IMR-90 (cell line): ENCODE measurements around the gene AIDA. TPM values are rescaled to one million over a fixed set of nuclear protein-coding genes. Genes with fewer than 3 reads are reported as not detected.

Source experiments
- ATAC-seq: fragments of 200-7000 bp; cut with Tn5 transposase; 2 replicates; pipeline ENCODE4 v1.9.1; 2020; ENCODE audit warnings: low read depth, mild to moderate bottlenecking, moderate library complexity
- BruUV-seq: library from RNA; stranded (reverse); fragments of 400-500 nt; replicated peaks from 2 replicates; lab custom pipeline; 2021; lab: Mats Ljungman, UMichigan
- CTCF ChIA-PET: fragments of 300-600 bp; formaldehyde crosslinking; extraction: SDS; loops from one replicate; lab custom pipeline; 2021; ENCODE audit warnings: antibody characterized with exemption; lab: Yijun Ruan, JAX
- POLR2A ChIA-PET: fragments of 300-600 bp; sonication (Branson Sonifier 250); formaldehyde crosslinking; loops from one replicate; lab custom pipeline; 2022; ENCODE audit warnings: antibody characterized with exemption; ENCODE audit not compliant: unreplicated experiment; lab: Charles Lee
- DNase-seq: peaks from one replicate; pipeline ENCODE4 v3.0.0; 2013
- H2AFZ ChIP-seq: replicated peaks from 2 replicates; pipeline ENCODE3; 2013; ENCODE audit warnings: low read length, mild to moderate bottlenecking; ENCODE audit not compliant: poor library complexity
- H2AK5ac ChIP-seq: 2 replicates; pipeline ENCODE4 v1.6.1; 2013; ENCODE audit warnings: low read depth, low read length, inconsistent platforms
- H2AK9ac ChIP-seq: replicated peaks from 2 replicates; pipeline ENCODE3; 2013; ENCODE audit warnings: mild to moderate bottlenecking, low read depth, low read length, moderate library complexity; ENCODE audit not compliant: poor library complexity
- H2BK120ac ChIP-seq: 2 replicates; pipeline ENCODE4 v1.6.1; 2013; ENCODE audit warnings: low read depth, low read length, inconsistent platforms
- H2BK15ac ChIP-seq: 3 replicates; pipeline ENCODE4 v1.6.1; 2013; ENCODE audit warnings: low read depth, low read length, inconsistent platforms
- H2BK20ac ChIP-seq: 2 replicates; pipeline ENCODE4 v1.6.1; 2013; ENCODE audit warnings: low read depth, mild to moderate bottlenecking, inconsistent platforms, low read length, moderate library complexity
- H2BK5ac ChIP-seq: 2 replicates; pipeline ENCODE4 v1.6.1; 2013; ENCODE audit warnings: mild to moderate bottlenecking, low read depth, low read length, inconsistent platforms; ENCODE audit not compliant: poor library complexity, severe bottlenecking
- H3K14ac ChIP-seq: replicated peaks from 2 replicates; pipeline ENCODE4 v1.6.1; 2013; ENCODE audit warnings: low read depth, low read length, inconsistent platforms
- H3K18ac ChIP-seq: 2 replicates; pipeline ENCODE4 v1.6.1; 2013; ENCODE audit warnings: low read depth, low read length, control low read depth
- H3K23ac ChIP-seq: 2 replicates; pipeline ENCODE4 v1.6.1; 2013; ENCODE audit warnings: low read depth, low read length, inconsistent platforms
- H3K27ac ChIP-seq: 2 replicates; pipeline ENCODE4 v1.5.1; 2013; ENCODE audit warnings: mild to moderate bottlenecking, control low read depth, low read length; ENCODE audit not compliant: insufficient read depth
- H3K27me3 ChIP-seq: 2 replicates; pipeline ENCODE4 v1.6.1; 2013; ENCODE audit warnings: low read length; ENCODE audit not compliant: control insufficient read depth, insufficient read depth
- H3K36me3 ChIP-seq: 2 replicates; pipeline ENCODE4 v1.6.1; 2013; ENCODE audit warnings: low read length, mixed read lengths; ENCODE audit not compliant: control insufficient read depth, insufficient read depth
- H3K4ac ChIP-seq: 2 replicates; pipeline ENCODE4 v1.6.1; 2013; ENCODE audit warnings: low read depth, low read length, inconsistent platforms
- H3K4me1 ChIP-seq: 2 replicates; pipeline ENCODE4 v1.6.1; 2013; ENCODE audit warnings: low read length, mixed read lengths; ENCODE audit not compliant: control insufficient read depth, insufficient read depth
- H3K4me2 ChIP-seq: 2 replicates; pipeline ENCODE4 v1.6.1; 2013; ENCODE audit warnings: low read depth, mild to moderate bottlenecking, control low read depth, low read length, moderate library complexity
- H3K4me3 ChIP-seq: 2 replicates; pipeline ENCODE4 v1.5.1; 2013; ENCODE audit warnings: low read depth, mild to moderate bottlenecking, control low read depth, low read length, moderate library complexity; ENCODE audit not compliant: insufficient read depth
- H3K56ac ChIP-seq: 2 replicates; pipeline ENCODE4 v1.6.1; 2013; ENCODE audit warnings: low read length, inconsistent platforms; ENCODE audit not compliant: insufficient read depth; ENCODE audit errors: extremely low read depth
- H3K79me1 ChIP-seq, 2 experiments: 2 replicates each; pipeline ENCODE4 v1.6.1; 2013; ENCODE audit warnings: low read length in 2 of 2, inconsistent platforms in 1 of 2, low read depth in 1 of 2
- H3K9ac ChIP-seq: 2 replicates; pipeline ENCODE4 v1.6.1; 2013; ENCODE audit warnings: low read depth, low read length, control low read depth
- H3K9me1 ChIP-seq: 2 replicates; pipeline ENCODE4 v1.6.1; 2013; ENCODE audit warnings: low read length, inconsistent platforms; ENCODE audit not compliant: insufficient read depth
- H3K9me3 ChIP-seq: 2 replicates; pipeline ENCODE4 v1.6.1; 2013; ENCODE audit warnings: low read length; ENCODE audit not compliant: control insufficient read depth, insufficient read depth
- H4K20me1 ChIP-seq: 2 replicates; pipeline ENCODE4 v1.6.1; 2013; ENCODE audit warnings: low read length, inconsistent platforms; ENCODE audit not compliant: insufficient read depth
- H4K5ac ChIP-seq: 2 replicates; pipeline ENCODE4 v1.6.1; 2013; ENCODE audit warnings: mild to moderate bottlenecking, low read depth, low read length, control low read depth
- H4K8ac ChIP-seq, 2 experiments: 2 replicates each; pipeline ENCODE4 v1.6.1; 2013; ENCODE audit warnings: low read depth in 2 of 2, low read length in 2 of 2, control low read depth in 1 of 2, inconsistent platforms in 1 of 2
- H4K91ac ChIP-seq: 2 replicates; pipeline ENCODE4 v1.6.1; 2013; ENCODE audit warnings: low read depth, low read length, inconsistent platforms; ENCODE audit not compliant: insufficient read depth
- BHLHE40 ChIP-seq: fragments of 150-350 bp; IDR thresholded peaks from 2 replicates; pipeline ENCODE4 v1.6.1; 2016; ENCODE audit warnings: mild to moderate bottlenecking, low read depth, low read length
- CEBPB ChIP-seq: IDR thresholded peaks from 2 replicates; pipeline ENCODE4 v1.6.1; 2012; ENCODE audit warnings: low read depth, low read length, improper control_type of control experiment
- CHD1 ChIP-seq: IDR thresholded peaks from 2 replicates; pipeline ENCODE4 v1.6.1; 2012; ENCODE audit warnings: low read depth, low read length, improper control_type of control experiment
- CTCF ChIP-seq: conservative IDR thresholded peaks from 2 replicates; pipeline ENCODE4 v1.5.1; 2012; ENCODE audit warnings: mild to moderate bottlenecking, low read depth, low read length, improper control_type of control experiment
- FOS ChIP-seq: fragments of 150-350 bp; IDR thresholded peaks from 2 replicates; pipeline ENCODE4 v1.6.1; 2016; ENCODE audit warnings: low read depth, low read length
- MAFK ChIP-seq: IDR thresholded peaks from 2 replicates; pipeline ENCODE4 v1.6.1; 2012; ENCODE audit warnings: low read depth, low read length, improper control_type of control experiment
- MAZ ChIP-seq: IDR thresholded peaks from 2 replicates; pipeline ENCODE4 v1.6.1; 2012; ENCODE audit warnings: low read depth, mild to moderate bottlenecking, low read length, improper control_type of control experiment, moderate library complexity, borderline replicate concordance
- MXI1 ChIP-seq: IDR thresholded peaks from 2 replicates; pipeline ENCODE4 v1.6.1; 2012; ENCODE audit warnings: low read depth, mild to moderate bottlenecking, low read length, moderate library complexity, borderline replicate concordance
- NFE2L2 ChIP-seq: fragments of 150-350 bp; IDR thresholded peaks from 2 replicates; pipeline ENCODE4 v1.6.1; 2016; ENCODE audit warnings: low read depth, mild to moderate bottlenecking, low read length
- POLR2A ChIP-seq: IDR thresholded peaks from 2 replicates; pipeline ENCODE4 v1.6.1; 2012; ENCODE audit warnings: mild to moderate bottlenecking, low read depth, low read length
- RAD21 ChIP-seq: IDR thresholded peaks from 2 replicates; pipeline ENCODE4 v1.6.1; 2012; ENCODE audit warnings: low read length, improper control_type of control experiment
- RCOR1 ChIP-seq: IDR thresholded peaks from 2 replicates; pipeline ENCODE4 v1.6.1; 2012; ENCODE audit warnings: mild to moderate bottlenecking, low read length, improper control_type of control experiment; ENCODE audit not compliant: insufficient replicate concordance
- RFX5 ChIP-seq: IDR thresholded peaks from 2 replicates; pipeline ENCODE4 v1.8.0; 2012; ENCODE audit warnings: low read depth, mild to moderate bottlenecking, low read length, moderate library complexity
- SMC3 ChIP-seq: fragments of 150-350 bp; IDR thresholded peaks from 2 replicates; pipeline ENCODE4 v1.6.1; 2016; ENCODE audit warnings: low read depth, mild to moderate bottlenecking, antibody characterized with exemption, low read length, moderate library complexity
- USF2 ChIP-seq: fragments of 150-350 bp; IDR thresholded peaks from 2 replicates; pipeline ENCODE4 v1.6.1; 2017; ENCODE audit warnings: mild to moderate bottlenecking, antibody characterized with exemption, low read length, low read depth
- WGBS, 2 experiments: methylation state at CpG; one replicate each; pipeline versions ENCODE4 v1.1.5 to v1.1.7; 2013; ENCODE audit warnings: missing lambda C conversion rate in 2 of 2; ENCODE audit not compliant: insufficient read length in 1 of 2; ENCODE audit errors: extremely low coverage in 2 of 2; 5-methylcytosine and 5-hydroxymethylcytosine counted together
- dilution Hi-C: fragments of 300-500 bp; cut with HindIII; formaldehyde crosslinking; loops from one replicate; pipeline ENCODE4 v1.14.3; 2018; ENCODE audit warnings: low sequenced_read_pairs; ENCODE audit not compliant: unreplicated experiment
- in situ Hi-C: fragments of 300-500 bp; cut with MboI; formaldehyde crosslinking; loops from 3 replicates; pipeline ENCODE4 v1.14.3; 2019; ENCODE audit warnings: low sequenced_read_pairs, inconsistent platforms, mixed read lengths
- intact Hi-C: fragments of 100-400 bp; cut with micrococcal nuclease; formaldehyde crosslinking; loops from 2 replicates; pipeline ENCODE4 v1.10.0; 2022
- polyA plus RNA-seq, 3 experiments: library from polyadenylated mRNA; depleted of rRNA; stranded (reverse); fragments of >200 nt; gene quantifications; 2 replicates each; pipeline ENCODE4 v1.2.3, GENCODE V29; 2012; ENCODE audit warnings: low replicate concordance in 1 of 3
- total RNA-seq: library from RNA; depleted of rRNA; stranded (reverse); fragments of >200 nt; gene quantifications from 2 replicates; pipeline ENCODE4 v1.2.3, GENCODE V29; 2012
- TF ChIP-seq, protein P1 (sequence below): fragments of 150-350 bp; IDR thresholded peaks from 2 replicates; pipeline ENCODE4 v1.6.1; 2016; ENCODE audit warnings: low read depth, mild to moderate bottlenecking, low read length, moderate library complexity, borderline replicate concordance

Gene AIDA
- total and polyA plus RNA-seq, 2 of the 4 experiments (the other 2 are of a cell fraction), result 47.9 to 48.6 TPM

DNA sequence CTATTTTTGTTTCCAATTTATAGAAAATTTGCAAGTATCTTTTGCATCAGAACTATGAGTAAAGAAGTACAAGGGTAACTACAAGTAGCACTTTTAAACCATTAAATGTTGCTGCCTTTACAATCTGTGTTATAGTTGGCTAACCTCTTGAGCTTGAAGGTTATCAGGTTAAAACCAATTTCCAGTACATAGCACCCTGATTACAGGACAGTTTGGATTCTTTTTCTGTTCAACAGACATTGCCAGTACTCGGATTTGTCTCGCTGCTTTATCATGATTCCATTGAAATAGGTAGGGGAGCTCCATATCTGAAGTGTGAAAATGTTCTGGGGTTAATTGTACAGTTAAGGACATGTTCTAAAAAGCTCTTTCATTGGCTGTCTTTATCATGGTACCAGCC, 54.4 kb downstream of the AIDA start:
- dilution Hi-C loops, result no loop called here

More for the DNA sequence above, 54.4 kb downstream of the AIDA start:
- BruUV-seq, result no TSS peak
- Histone ChIP-seq H2BK20ac (no peak overlapping the region), H4K5ac (no peak overlapping the region), H2AK9ac (no peak overlapping the region), H3K4me3 (no peak overlapping the region), H4K91ac (no peak overlapping the region), H3K27ac (no peak overlapping the region), H3K27me3 (no peaks in the 10 kb centered on the region), H3K9ac (no peak overlapping the region), H2AK5ac (no peak overlapping the region), H2BK5ac (no peak overlapping the region), H3K36me3 (peaks cover 47% of the 10 kb centered on the region), H3K23ac (no peak overlapping the region), H3K18ac (no peak overlapping the region), H3K4me2 (no peak overlapping the region), H3K79me1 (peaks cover 5 to 8% of the 10 kb centered on the region in 2 experiments; a peak in 2 of 4 replicates), H3K9me1 (no peaks in the 10 kb centered on the region), H3K4me1 (no peaks in the 10 kb centered on the region), H3K9me3 (no peaks in the 10 kb centered on the region), H2BK120ac (no peak overlapping the region), H3K14ac (no peak overlapping the region), H3K4ac (no peak overlapping the region), H2BK15ac (no peak overlapping the region), H4K20me1 (no peaks in the 10 kb centered on the region), H3K56ac (no peak overlapping the region), H2AFZ (no peak overlapping the region), H4K8ac (no peak overlapping the region)
- ChIA-PET POLR2A (no interaction called here), CTCF (no interaction called here)
- no CpG with 5 or more reads among the region's 2 CpGs for WGBS, 2 experiments
- no peak for DNase-seq
- in situ Hi-C loops (no loop called here), intact Hi-C loops (no loop called here)
- TF ChIP-seq USF2 (no peak), MAFK (no peak), CEBPB (no peak), MXI1 (no peak), SMC3 (no peak), FOS (no peak), CHD1 (no peak), POLR2A (no peak), RFX5 (no peak), RCOR1 (no peak), MAZ (no peak), BHLHE40 (no peak), CTCF (no peak), NFE2L2 (no peak), RAD21 (no peak)
- TF ChIP-seq, protein P1, sequence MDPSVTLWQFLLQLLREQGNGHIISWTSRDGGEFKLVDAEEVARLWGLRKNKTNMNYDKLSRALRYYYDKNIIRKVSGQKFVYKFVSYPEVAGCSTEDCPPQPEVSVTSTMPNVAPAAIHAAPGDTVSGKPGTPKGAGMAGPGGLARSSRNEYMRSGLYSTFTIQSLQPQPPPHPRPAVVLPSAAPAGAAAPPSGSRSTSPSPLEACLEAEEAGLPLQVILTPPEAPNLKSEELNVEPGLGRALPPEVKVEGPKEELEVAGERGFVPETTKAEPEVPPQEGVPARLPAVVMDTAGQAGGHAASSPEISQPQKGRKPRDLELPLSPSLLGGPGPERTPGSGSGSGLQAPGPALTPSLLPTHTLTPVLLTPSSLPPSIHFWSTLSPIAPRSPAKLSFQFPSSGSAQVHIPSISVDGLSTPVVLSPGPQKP, result no peak
- ATAC-seq, result no peak
